Measurements from ENCODE around the gene RAB7B. TPM values are rescaled to one million over a fixed set of nuclear protein-coding genes. Genes with fewer than 3 reads are reported as not detected.
A peak's percentile ranks its signal among the peaks of the same experiment; 100 is the strongest.

Gene RAB7B
- total RNA-seq, 2 donors from 2014 or later, result 16.1 to 17.5 TPM

DNA sequence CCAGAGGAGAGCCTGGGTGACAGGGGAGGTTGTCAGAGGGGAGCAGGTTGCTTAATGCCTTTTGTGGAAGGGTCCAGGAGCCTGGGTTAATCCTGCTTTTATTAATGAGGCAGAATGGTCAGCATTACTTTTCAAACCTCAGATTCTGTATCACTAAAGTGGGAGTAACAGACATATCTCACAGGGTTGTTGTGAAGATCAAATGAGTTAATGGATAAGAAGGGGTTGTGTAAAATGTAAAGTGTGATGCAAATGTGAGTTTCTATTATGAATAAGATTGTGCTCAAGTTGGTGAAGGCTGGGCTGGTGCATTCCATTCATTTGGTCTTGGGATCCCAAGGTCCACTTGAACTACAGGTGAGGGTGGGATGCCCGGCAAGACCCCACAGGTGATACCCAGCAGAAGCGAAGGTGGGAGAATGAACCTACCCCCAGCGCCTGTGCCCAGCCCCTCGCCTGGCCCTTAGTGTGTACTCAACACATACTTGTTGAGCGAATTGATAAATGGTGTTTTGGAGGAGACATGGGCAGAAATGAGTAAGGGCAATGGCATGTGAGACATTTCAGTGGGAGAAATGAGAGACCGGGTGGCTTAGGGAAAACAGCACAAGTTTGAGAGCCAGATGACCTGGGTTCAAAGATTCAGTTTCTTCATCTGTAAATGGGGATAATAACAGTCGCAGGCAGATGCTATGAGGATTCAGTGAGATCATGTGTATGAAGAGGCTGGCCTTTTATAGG, 66.2 kb downstream of the RAB7B start:
- Histone ChIP-seq H3K4me1 (replicated peaks) (no peaks in the 10 kb centered on the region), H3K27ac (no peak overlapping the region), H3K9me3 (no peaks in the 10 kb centered on the region), H3K36me3 (no peaks in the 10 kb centered on the region), H3K27me3 (replicated peaks; ENCODE audit: insufficient read depth) (no peaks in the 10 kb centered on the region), H3K4me3 (no peak overlapping the region)
- intact Hi-C loops (cut with DNase I), result no loop called here
- WGBS, result 91% methylated on average over 7 of the region's 7 CpGs
- TF ChIP-seq POLR2AphosphoS5 (IDR thresholded peaks at IDR 0.05) (no peak), POLR2A (IDR thresholded peaks at IDR 0.05) (no peak)
- TF ChIP-seq, protein P1, sequence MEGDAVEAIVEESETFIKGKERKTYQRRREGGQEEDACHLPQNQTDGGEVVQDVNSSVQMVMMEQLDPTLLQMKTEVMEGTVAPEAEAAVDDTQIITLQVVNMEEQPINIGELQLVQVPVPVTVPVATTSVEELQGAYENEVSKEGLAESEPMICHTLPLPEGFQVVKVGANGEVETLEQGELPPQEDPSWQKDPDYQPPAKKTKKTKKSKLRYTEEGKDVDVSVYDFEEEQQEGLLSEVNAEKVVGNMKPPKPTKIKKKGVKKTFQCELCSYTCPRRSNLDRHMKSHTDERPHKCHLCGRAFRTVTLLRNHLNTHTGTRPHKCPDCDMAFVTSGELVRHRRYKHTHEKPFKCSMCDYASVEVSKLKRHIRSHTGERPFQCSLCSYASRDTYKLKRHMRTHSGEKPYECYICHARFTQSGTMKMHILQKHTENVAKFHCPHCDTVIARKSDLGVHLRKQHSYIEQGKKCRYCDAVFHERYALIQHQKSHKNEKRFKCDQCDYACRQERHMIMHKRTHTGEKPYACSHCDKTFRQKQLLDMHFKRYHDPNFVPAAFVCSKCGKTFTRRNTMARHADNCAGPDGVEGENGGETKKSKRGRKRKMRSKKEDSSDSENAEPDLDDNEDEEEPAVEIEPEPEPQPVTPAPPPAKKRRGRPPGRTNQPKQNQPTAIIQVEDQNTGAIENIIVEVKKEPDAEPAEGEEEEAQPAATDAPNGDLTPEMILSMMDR (IDR thresholded peaks at IDR 0.05), result no peak
- no peak for DNase-seq (ENCODE audit: low spot score)

DNA sequence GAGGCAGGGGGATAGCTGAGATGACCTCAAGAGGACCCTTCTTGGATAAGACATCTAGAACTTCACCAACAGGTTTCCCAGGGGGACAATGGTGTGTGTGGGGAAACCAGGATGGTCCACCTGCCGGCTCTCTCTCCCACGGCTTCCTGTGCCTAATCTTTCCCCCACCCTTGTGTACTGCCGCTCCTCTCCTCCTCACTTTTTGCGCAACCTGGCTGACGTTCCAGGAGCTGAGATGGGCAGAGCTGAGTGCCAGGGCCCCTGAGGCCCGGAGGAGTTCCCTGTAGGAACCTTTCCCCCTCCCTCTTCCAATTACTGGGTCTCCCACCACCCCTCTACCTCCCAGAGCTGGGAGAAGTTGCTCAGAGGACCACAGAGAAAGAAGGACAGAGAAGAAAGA, 66.9 kb downstream of the RAB7B start:
- Histone ChIP-seq H3K36me3 (no peaks in the 10 kb centered on the region), H3K9me3 (no peaks in the 10 kb centered on the region), H3K4me1 (replicated peaks) (no peaks in the 10 kb centered on the region), H3K4me3 (no peak overlapping the region), H3K27me3 (replicated peaks; ENCODE audit: insufficient read depth) (no peaks in the 10 kb centered on the region), H3K27ac (no peak overlapping the region)
- intact Hi-C loops (cut with DNase I), result no loop called here
- 71% methylated on average over 6 of the region's 6 CpGs for whole genome bisulfite sequencing
- no peak for DNase-seq (ENCODE audit: low spot score)
- TF ChIP-seq POLR2AphosphoS5 (IDR thresholded peaks at IDR 0.05) (no peak), POLR2A (IDR thresholded peaks at IDR 0.05) (no peak)
- TF ChIP-seq, protein P1 (IDR thresholded peaks at IDR 0.05), result no peak

DNA sequence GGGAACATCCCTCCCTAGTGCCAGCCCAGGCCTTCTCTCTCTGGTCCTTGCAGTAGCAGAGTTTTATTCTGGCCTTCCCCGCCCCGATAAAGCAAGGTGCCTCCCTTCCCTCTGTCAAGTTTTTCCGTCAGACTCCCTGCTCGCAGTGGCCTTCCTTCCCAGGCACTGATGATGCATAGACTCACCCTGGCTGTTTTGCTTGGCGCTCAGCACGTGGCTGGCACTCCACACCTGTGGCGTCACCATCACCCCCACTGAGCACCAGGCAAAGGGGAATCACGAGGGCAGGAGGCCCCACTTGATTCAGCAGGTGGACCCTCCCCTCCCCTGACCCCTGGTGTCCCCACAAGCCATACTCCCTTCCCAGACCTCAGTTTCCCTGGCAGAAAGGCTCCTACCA, 67.3 kb downstream of the RAB7B start:
- Histone ChIP-seq H3K27me3 (replicated peaks; ENCODE audit: insufficient read depth) (no peaks in the 10 kb centered on the region), H3K9me3 (no peaks in the 10 kb centered on the region), H3K4me1 (replicated peaks) (no peaks in the 10 kb centered on the region), H3K27ac (no peak overlapping the region), H3K4me3 (no peak overlapping the region), H3K36me3 (no peaks in the 10 kb centered on the region)
- WGBS, result 92% methylated on average over 8 of the region's 8 CpGs
- no peak for DNase-seq (ENCODE audit: low spot score)
- intact Hi-C loops (cut with DNase I), result no loop called here
- no peak for TF ChIP-seq POLR2A (IDR thresholded peaks at IDR 0.05)
- TF ChIP-seq POLR2AphosphoS5 (IDR thresholded peaks at IDR 0.05), result no peak
- TF ChIP-seq, protein P1 (IDR thresholded peaks at IDR 0.05), result no peak

DNA sequence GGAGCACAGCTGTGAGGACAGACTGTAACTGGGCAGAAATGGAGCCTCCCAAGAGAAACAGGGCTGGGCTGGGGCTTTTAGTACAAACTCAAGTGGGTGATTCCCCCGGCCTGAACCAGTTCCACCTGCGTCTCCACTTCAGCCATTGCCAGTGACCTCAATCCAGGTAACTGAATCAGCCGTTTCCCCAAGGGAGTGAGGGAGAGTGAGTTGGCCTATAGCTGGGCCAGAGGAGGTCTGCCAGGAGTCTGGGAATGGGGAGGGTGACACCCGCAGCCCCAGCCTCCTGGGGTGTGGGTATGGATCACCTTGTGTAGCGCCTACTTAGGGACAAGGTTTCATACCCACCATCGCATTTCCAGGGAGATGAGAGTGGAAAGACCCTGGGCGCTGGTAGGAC, 68.4 kb downstream of the RAB7B start:
- H3K36me3 ChIP-seq, result no peaks in the 10 kb centered on the region
- no peak overlapping the region for H3K4me3 ChIP-seq
- TF ChIP-seq POLR2A (IDR thresholded peaks at IDR 0.05) (no peak), POLR2AphosphoS5 (IDR thresholded peaks at IDR 0.05) (peak; percentile 4)
- H3K27ac ChIP-seq, result no peak overlapping the region
- no peaks in the 10 kb centered on the region for H3K9me3 ChIP-seq
- DNase-seq (ENCODE audit: low spot score), result peak; percentile 33
- H3K4me1 ChIP-seq (replicated peaks), result no peaks in the 10 kb centered on the region
- no peaks in the 10 kb centered on the region for H3K27me3 ChIP-seq (replicated peaks; ENCODE audit: insufficient read depth)
- WGBS, result 74% methylated on average over 7 of the region's 7 CpGs
- intact Hi-C loops (cut with DNase I), result no loop called here

DNA sequence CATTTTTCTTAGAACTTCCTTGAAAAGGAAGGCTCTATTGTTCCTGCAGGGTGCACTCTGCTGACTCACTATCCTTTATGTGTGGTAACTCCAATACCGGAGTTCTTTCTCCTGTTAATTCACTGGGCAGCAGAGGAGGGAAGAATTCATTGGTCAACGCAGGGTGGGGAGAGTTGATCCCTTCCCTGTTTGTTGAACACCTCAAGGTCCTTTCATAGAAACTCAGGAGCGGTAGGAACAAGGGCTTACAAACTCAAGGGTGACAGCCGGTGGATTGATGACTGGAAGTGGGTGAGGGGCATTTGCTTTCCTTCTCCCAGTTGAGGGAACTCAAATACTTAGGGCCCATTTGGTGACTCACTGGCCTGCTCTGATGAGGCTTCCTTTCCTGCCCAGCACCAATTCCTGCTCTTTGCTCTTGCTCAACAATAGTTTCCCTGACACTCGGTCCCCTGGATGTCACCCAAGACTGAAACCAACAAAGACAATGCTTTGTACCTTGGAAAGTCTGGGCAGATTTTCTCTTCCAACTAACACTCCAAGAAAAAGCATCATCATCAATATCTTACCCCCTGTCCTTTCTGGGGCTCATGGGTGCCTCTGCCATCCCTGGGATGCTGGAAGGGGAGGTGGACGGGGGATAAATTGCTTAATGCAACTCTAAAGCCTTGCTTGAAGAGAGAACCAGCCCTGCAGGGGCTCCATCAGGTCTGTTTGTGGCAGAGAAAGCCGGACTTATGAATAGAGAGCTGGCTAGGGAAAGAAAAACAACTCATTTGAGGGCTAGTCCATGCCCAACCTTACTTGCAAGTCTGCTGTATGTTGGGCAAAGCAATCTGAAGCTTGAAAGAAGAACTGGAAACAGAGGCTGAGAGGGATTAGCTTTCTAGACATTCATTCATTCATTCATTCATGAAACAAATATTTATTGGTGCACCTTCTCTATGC, 69.2 kb downstream of the RAB7B start:
- peak; percentile 20 for DNase-seq (ENCODE audit: low spot score)
- Histone ChIP-seq H3K9me3 (no peaks in the 10 kb centered on the region), H3K4me1 (replicated peaks) (no peaks in the 10 kb centered on the region), H3K4me3 (no peak overlapping the region), H3K27me3 (replicated peaks; ENCODE audit: insufficient read depth) (no peaks in the 10 kb centered on the region), H3K36me3 (no peaks in the 10 kb centered on the region), H3K27ac (no peak overlapping the region)
- 61% methylated on average over 7 of the region's 7 CpGs for WGBS
- TF ChIP-seq POLR2AphosphoS5 (IDR thresholded peaks at IDR 0.05), result peak; percentile 11
- TF ChIP-seq, protein P1 (IDR thresholded peaks at IDR 0.05), result no peak
- intact Hi-C loops (cut with DNase I), result no loop called here
